ENCODE measurements around the gene U2AF1L4.

U2AF1L4 gene

DNA sequence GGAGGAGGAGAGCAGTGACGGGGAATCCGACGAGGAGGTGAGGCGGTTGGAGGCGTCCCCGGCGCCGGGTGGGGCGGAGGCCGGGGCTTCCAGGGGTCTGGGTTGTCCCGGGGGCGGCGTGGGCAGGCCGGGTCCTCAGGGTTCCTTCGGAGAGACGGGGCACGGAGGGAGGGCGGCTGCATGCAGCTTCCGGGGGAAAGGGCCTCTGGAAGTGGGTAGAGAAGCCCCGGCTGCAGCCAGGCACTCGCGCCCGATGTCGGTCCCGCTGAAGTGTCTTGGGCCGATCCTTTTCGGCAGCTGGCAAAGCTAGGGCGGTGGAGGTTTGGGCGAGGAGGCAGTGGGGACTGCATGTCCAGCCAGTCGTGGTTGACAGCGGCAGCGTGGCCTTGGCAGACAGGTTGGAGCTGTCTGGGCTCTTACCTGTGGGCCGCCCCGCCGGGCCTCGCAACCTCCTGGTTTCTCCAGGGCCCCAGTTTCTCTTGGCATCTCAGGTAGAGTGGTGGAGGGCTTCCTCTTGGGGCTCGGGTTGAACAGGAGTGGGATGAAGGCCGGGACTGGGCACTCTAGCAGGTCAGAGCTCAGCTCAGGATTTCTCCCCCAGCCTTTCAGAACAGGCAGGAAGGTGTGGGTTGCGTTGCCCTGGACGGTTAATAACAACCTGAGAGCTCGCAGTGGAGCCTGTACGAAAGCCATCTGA lies 26.7 kb downstream of the U2AF1L4 start:
- Mint-ChIP-seq H3K27me3 (no peaks in the 10 kb centered on the region), H3K4me3 (peak overlapping the region; percentile 90), H3K9me3 (no peaks in the 10 kb centered on the region), H3K36me3 (peaks cover 5% of the 10 kb centered on the region), H3K4me1 (peaks cover 48% of the 10 kb centered on the region), H3K27ac (peak overlapping the region; percentile 91)

DNA sequence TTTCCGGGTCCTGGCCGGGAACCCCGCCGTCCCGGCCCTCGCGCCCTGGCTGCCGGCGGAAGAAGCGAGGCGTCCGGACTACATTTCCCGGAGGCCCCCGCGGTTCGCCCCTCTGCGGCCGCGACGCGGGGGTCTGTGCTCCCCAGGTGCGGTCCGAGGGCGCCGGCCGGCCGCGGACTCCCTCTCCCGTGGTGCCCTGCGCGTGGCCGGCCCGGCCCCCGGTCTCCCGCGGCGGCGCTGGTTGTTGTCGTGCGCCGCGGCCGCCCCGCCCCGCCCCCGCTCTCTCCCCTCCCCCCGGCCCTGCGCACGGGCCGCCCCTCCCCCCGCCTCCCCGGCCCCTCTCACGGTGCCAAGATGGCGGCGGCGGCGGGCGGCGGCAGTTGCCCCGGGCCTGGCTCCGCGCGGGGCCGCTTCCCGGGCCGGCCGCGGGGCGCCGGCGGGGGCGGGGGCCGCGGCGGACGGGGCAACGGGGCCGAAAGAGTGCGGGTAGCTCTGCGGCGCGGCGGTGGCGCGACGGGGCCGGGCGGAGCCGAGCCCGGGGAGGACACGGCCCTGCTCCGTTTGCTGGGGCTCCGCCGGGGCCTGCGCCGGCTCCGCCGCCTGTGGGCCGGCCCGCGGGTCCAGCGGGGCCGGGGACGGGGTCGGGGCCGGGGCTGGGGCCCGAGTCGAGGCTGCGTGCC lies 27.4 kb downstream of the U2AF1L4 start, which contains the start of gene KMT2B:
Gene KMT2B, plus strand, starts transcription at position 339 of the 680 bp plus-strand sequence. Its CDS starts 16 bp downstream, at position 355.
- H3K4me1 Mint-ChIP-seq, result peaks cover 55% of the 10 kb centered on the region
- peak within 1 kb of the TSS; percentile 97 for H3K27ac Mint-ChIP-seq
- H3K4me3 Mint-ChIP-seq, result peak within 1 kb of the TSS; percentile 99
- H3K27me3 Mint-ChIP-seq, result no peaks in the 10 kb centered on the region
- H3K9me3 Mint-ChIP-seq, result no peaks in the 10 kb centered on the region
- peaks cover 5% of the 10 kb centered on the region for H3K36me3 Mint-ChIP-seq

DNA sequence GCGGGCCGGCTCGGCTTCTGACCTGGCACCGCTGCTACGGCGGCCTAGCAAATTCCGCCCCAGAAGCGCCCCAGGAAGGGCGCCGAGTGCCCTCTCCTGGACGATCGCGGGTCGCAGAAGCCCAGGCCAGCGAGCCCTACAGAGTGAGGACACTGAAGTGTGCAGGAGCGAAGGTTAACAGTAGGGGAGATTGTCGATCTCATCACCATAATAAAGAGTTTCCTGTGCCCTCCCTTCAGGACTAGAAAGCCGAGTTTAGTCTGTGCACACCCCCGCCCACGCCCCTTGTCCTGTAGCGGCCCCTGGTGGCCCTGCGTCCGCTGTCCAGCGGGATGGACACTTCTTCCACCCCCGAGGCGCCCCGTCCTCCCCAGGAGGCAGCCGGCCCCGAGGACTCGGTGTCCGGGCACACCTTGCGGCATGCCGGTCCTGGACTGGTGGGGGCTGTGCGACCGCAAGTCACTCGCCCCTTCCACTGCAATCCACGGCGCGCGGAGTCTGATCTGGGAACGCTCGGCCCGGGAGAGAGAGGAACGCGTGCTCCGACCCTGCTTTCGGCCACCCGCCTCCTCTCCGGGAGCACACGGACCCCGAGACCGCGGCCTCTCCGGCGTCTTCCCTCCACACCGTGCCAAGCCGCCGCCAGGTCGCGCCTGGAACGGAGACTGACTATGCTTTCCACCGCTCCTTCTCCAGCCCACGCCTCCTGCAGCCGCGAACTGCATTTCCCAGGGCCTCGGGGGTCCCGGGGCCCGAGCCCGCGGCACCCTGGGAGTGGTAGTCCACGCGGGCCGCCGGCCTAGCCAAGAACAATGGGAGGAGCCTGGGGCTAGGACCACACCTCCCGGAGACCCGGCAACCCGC lies 28.2 kb downstream of the U2AF1L4 start:
- Mint-ChIP-seq H3K9me3 (no peaks in the 10 kb centered on the region), H3K27me3 (no peaks in the 10 kb centered on the region), H3K36me3 (peaks cover 5% of the 10 kb centered on the region), H3K4me1 (peaks cover 63% of the 10 kb centered on the region), H3K4me3 (peak overlapping the region; percentile 99), H3K27ac (peak overlapping the region; percentile 97)

DNA sequence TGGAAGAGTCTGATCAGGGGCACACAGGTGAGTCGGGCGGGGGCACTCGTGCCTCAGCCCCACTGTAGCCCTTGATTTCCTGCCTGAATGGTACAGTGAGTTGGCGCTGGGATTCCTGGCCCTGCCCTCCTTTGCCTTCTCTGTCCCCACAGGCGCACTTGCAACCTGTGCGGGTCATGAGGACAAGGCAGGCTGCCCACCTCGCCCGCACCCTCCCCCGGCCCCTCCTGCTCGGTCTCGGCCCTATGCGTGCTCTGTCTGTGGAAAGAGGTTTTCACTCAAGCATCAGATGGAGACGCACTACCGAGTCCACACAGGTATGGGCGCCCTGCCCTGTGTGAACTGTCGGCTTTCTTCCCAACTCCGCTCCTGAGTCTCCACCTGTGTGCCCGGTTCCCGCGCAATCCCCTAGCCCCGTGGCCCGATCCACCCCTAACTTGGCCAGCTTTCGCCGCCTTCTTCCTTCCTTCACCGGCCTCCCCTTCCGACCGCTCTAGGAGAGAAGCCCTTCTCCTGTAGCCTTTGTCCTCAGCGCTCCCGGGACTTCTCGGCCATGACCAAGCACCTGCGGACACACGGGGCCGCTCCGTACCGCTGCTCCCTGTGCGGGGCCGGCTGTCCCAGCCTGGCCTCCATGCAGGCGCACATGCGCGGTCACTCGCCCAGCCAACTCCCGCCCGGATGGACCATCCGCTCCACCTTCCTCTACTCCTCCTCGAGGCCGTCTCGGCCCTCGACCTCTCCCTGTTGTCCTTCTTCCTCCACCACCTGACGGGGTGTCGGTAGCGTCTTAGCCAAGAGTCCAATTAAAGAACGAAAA lies 29.0 kb downstream of the U2AF1L4 start:
- Mint-ChIP-seq H3K4me1 (peaks cover 63% of the 10 kb centered on the region), H3K27me3 (no peaks in the 10 kb centered on the region), H3K27ac (peak overlapping the region; percentile 97), H3K9me3 (no peaks in the 10 kb centered on the region), H3K4me3 (peak overlapping the region; percentile 99), H3K36me3 (peaks cover 5% of the 10 kb centered on the region)

DNA sequence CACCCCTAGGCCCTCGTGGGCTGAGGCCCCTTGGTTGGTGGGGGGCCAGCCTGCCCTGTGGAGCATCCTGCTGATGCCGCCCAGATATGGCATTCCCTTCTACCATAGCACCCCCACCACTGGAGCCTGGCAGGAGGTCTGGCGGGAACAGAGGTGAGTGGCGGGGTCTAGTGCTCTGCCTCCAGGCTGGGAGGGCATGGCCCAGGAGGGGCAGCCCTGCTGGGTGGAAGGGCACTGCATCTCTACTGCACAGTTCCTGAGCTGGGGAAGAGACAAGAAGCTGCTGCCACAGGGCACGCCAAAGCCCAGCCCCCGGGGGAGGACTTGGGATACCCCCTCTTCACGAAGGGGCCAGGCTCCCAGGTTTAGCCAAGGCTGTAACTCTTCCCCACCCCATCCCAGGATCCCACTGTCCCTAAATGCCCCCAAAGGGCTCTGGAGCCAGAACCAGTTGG lies 29.8 kb downstream of the U2AF1L4 start:
- Mint-ChIP-seq H3K9me3 (no peaks in the 10 kb centered on the region), H3K27ac (no peak overlapping the region)

DNA sequence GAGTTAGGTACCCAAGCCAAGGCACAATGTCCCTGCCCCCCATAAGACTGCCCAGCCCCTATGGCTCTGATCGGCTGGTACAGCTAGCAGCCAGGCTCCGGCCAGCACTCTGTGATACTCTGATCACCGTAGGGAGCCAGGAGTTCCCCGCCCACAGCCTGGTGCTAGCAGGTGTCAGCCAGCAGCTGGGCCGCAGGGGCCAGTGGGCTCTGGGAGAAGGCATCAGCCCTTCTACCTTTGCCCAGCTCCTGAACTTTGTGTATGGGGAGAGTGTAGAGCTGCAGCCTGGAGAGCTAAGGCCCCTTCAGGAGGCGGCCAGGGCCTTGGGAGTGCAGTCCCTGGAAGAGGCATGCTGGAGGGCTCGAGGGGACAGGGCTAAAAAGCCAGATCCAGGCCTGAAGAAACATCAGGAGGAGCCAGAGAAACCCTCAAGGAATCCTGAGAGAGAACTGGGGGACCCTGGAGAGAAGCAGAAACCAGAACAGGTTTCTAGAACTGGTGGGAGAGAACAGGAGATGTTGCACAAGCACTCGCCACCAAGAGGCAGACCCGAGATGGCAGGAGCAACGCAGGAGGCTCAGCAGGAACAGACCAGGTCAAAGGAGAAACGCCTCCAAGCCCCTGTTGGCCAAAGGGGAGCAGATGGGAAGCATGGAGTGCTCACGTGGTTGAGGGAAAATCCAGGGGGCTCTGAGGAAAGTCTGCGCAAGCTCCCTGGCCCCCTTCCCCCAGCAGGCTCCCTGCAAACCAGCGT lies 30.4 kb downstream of the U2AF1L4 start:
- peak overlapping the region; percentile 97 for H3K27ac Mint-ChIP-seq
- no peaks in the 10 kb centered on the region for H3K27me3 Mint-ChIP-seq
- peaks cover 70% of the 10 kb centered on the region for H3K4me1 Mint-ChIP-seq
- H3K36me3 Mint-ChIP-seq, result peaks cover 3% of the 10 kb centered on the region
- H3K9me3 Mint-ChIP-seq, result no peaks in the 10 kb centered on the region
- peak overlapping the region; percentile 91 for H3K4me3 Mint-ChIP-seq

More for the DNA sequence above, 29.8 kb downstream of the U2AF1L4 start:
- Mint-ChIP-seq H3K27me3 (no peaks in the 10 kb centered on the region), H3K4me1 (peaks cover 71% of the 10 kb centered on the region), H3K4me3 (peak overlapping the region; percentile 99), H3K36me3 (peaks cover 5% of the 10 kb centered on the region)

DNA sequence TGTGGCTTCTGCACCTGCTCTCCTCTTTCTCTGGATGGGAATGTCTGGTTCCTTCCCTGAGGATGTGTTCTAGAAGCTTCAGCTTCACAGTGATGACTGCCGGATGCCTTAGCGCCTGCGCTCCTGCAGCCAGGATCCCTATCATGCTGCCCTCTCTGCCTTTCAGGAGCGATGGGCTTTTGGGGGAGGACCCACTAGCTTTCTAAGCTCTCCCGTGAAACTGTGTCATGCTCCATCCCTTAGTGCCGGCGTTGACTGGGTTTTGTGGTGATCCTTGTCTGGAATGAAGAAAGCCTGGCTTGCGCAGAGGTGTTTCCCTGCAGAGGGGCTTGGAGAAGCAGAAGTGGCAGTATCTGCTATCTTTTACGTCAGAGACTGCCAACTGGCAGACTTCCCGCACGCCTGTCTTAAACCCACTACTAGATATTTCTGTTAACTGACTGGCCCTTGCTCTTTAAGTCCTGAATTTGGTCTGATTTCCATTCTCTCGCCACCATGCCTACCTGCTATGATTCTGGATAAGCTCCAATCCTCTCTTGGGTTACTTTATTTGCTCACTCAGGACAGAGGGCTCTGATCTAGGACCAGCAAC lies 31.2 kb downstream of the U2AF1L4 start:
- Mint-ChIP-seq H3K9me3 (no peaks in the 10 kb centered on the region), H3K27me3 (no peaks in the 10 kb centered on the region), H3K27ac (peak overlapping the region; percentile 97), H3K4me3 (peak overlapping the region; percentile 91), H3K36me3 (peaks cover 3% of the 10 kb centered on the region), H3K4me1 (peaks cover 63% of the 10 kb centered on the region)

DNA sequence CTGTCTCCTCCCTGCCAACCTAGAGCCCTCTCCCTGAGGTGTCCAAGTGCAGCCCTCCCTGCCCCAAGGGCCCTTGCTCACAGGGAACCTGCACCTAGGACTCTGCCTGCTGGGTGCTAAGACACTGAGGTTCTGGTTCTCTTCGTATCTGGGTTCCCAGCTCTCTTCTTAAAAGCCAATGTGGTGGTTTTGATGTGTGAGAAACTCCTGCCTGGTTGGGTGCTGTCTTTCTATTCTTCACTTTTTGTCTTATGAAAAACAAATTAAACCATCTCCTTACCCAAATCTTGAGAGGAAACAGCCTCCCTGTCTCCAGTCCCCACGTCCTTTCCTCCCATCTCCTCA lies 31.7 kb downstream of the U2AF1L4 start:
- Mint-ChIP-seq H3K27ac (peak overlapping the region; percentile 97), H3K36me3 (peaks cover 3% of the 10 kb centered on the region), H3K9me3 (no peaks in the 10 kb centered on the region), H3K4me3 (peak overlapping the region; percentile 91), H3K27me3 (no peaks in the 10 kb centered on the region), H3K4me1 (peaks cover 62% of the 10 kb centered on the region)

DNA sequence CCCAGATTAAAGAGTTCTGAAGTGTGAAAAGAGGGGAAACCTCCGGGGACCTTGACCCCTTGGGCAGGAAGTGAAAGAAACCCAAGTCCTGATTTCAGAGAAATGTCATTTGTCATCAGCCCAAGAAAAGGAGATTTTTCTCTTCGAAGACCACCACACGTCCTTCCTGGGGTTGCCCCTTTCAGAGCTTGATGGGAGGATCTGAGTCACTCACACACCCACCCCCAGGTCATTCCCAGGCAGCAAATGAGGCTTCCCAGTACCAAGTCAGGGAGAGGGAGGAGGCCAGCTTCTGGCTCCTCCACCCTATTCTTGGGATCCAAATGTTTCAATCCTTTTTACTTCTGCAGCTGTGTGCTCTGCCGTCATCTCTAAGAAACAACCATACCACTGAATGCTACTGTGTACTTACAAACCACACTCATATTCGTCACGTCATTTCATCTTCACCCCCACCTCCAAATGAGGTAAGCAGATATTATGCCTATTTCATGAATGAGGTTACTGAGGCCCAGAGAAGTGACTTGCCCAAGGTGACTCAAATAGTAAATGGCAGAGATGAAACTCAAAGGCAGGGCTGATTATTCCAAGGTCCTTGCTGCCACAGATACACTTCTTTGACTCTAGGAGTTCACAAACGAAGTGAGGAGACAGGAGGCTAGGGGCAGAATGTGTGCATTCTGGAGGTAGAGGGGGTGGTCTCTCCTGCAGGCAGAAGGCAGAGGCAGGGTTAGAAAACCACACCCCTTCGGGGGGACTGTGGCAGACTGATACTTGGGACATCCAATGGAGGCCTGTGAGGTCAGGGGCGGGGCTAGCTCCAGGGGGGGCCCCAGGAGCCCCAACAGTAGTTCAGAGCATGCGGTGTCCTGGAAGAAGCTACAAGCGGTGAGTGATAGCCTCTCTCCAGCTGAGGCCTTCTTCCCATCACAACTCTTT lies 32.4 kb downstream of the U2AF1L4 start:
- no peaks in the 10 kb centered on the region for H3K27me3 Mint-ChIP-seq
- H3K4me3 Mint-ChIP-seq, result peak overlapping the region; percentile 91
- peaks cover 62% of the 10 kb centered on the region for H3K4me1 Mint-ChIP-seq
- no peaks in the 10 kb centered on the region for H3K9me3 Mint-ChIP-seq
- H3K27ac Mint-ChIP-seq, result peak overlapping the region; percentile 97
- H3K36me3 Mint-ChIP-seq, result peaks cover 3% of the 10 kb centered on the region

DNA sequence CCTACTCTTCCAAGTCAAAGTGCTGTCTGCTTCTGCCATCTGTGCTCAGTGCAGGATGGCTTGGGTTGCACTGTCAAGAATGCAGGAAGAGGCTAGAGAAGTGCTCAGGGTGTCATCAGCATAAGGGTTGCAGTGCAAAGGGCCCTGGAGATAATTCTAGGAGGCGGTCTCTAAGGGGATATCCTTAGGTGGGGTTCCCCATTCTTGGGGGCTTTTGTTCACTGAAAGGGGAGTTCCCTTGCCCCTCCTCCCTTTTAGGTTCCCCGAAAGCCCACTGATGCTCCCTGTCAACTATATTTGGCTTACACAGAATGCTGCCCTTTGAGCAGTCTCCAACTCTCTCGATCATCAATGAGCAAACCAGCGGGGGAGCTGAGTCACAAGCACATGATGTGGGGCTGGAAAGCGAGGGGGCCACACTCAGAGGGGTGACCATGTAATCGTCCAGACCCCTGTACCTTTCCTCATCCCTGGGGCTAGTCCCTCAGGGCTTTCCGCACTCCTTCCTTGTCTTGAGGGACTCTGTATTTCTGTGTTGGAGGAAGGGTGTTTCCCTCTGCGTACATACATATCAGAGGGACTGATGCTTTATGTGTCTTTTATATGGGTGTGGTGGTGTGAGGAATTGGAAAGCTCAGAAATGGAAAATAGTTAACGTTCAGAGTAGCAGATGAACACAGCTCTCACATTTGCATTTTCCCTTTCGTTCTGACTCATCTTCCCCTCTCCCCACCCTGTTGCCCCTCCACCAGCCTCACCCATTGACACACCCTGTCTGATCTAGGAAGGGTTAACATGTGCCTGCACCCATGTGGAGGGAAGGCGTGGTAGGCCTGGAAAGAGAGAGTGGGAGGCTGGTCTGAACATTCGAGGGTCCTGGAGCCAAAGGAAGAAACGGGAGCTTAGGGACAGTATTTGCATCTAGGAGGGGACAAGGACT lies 34.2 kb downstream of the U2AF1L4 start:
- H3K9me3 Mint-ChIP-seq, result no peaks in the 10 kb centered on the region
- H3K4me1 Mint-ChIP-seq, result peaks cover 54% of the 10 kb centered on the region
- peaks cover 1% of the 10 kb centered on the region for H3K36me3 Mint-ChIP-seq
- H3K4me3 Mint-ChIP-seq, result peak overlapping the region; percentile 67
- H3K27me3 Mint-ChIP-seq, result no peaks in the 10 kb centered on the region
- H3K27ac Mint-ChIP-seq, result peak overlapping the region; percentile 97

DNA sequence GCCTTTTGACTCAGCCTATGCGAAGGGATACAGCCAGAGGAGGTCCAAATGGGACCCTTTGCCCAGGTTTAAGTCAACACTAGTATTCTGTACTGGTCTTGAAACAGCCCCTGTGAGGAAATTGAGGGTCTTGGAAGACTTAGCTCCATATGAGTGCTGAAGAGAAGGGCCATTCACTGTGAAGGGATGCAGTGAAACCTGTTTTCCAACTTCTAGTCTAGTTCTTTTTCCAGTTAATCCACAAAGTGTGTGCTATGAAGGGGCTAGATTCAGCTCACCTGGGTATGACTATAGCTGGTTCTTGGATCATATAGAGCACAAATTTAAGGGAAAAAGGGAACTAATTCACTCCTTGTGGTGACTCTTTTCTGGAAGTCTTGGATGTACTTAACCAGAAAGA lies 36.8 kb downstream of the U2AF1L4 start:
- H3K27me3 Mint-ChIP-seq, result no peaks in the 10 kb centered on the region
- H3K4me1 Mint-ChIP-seq, result peaks cover 31% of the 10 kb centered on the region
- H3K4me3 Mint-ChIP-seq, result no peak overlapping the region
- no peaks in the 10 kb centered on the region for H3K36me3 Mint-ChIP-seq
- H3K27ac Mint-ChIP-seq, result no peak overlapping the region
- H3K9me3 Mint-ChIP-seq, result no peaks in the 10 kb centered on the region

DNA sequence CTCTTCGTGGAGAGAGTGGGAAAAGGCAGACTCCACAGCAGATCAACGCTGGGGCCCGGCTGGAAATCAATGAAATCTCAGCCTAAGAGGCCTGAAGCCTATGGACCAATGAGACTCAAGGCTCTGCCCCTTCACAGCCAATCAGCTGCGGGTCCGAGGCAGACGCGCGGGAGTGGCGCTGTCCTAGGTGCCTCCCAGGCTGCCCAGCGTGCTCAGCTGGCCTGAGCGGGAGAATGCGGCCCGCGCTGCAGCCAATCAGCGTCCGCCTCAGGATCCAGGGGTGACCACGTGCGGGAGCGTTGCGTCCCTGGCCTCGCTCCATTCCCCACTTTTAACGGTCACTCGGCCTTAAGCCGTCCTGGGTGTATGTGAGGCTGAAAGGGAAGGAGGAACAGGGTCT lies 41.0 kb downstream of the U2AF1L4 start, which contains the start of gene ZBTB32:
Gene ZBTB32, plus strand, starts transcription at position 341 of the 400 bp plus-strand sequence. CDS start 10,069 bp downstream, outside the sequence.
- Mint-ChIP-seq H3K4me3 (no peak within 1 kb of the TSS), H3K36me3 (no peaks in the 10 kb centered on the region), H3K9me3 (no peaks in the 10 kb centered on the region), H3K27ac (no peak within 1 kb of the TSS), H3K27me3 (no peaks in the 10 kb centered on the region), H3K4me1 (peaks cover 7% of the 10 kb centered on the region)
